Pancreas (tissue), 10 donors: ENCODE measurements around the gene NCAPD3. TPM values are rescaled to one million over a fixed set of nuclear protein-coding genes. Genes with fewer than 3 reads are reported as not detected.
"Not testable (repeated sequence)": the region's sequence is repeated elsewhere in the genome, so short reads cannot be mapped to it uniquely, and the experiment has no call there.

Source experiments
- ATAC-seq, 4 donors: fragments of 200-7000 bp; cut with Tn5 transposase; one replicate each; pipeline versions ENCODE4 v1.8.0 to v1.9.1; 2020; ENCODE audit warnings: mild to moderate bottlenecking in 4 of 4, moderate library complexity in 4 of 4
- DNase-seq, 6 donors: peaks; one replicate each; pipeline ENCODE4 v3.0.0-alpha.2; 2020
- FAIRE-seq: peaks from 2 replicates; lab custom pipeline; 2012; peaks lifted over from hg19 to GRCh38; lab: Jason Lieb, UNC
- H3K27ac ChIP-seq, 4 donors: fragments of 200-600 bp; sonication (generic); 1 replicate in 3 of 4; 2 replicates in 1 of 4; pipeline versions ENCODE4 v1.5.0 to v1.8.0; 2020
- H3K27me3 ChIP-seq, 4 donors: fragments of 200-600 bp; one replicate each; pipeline ENCODE4 v1.8.0; 2021
- H3K36me3 ChIP-seq, 3 donors: fragments of 200-600 bp; sonication (generic) in 1 of 3; one replicate each; pipeline versions ENCODE4 v1.5.0 to v1.8.0; 2020 to 2021
- H3K4me1 ChIP-seq, 3 donors: fragments of 200-600 bp; one replicate each; pipeline ENCODE4 v1.8.0; 2021
- H3K4me3 ChIP-seq, 4 donors: fragments of 200-600 bp; sonication (generic) in 2 of 4; one replicate each; pipeline versions ENCODE4 v1.5.0 to v1.8.0; 2020 to 2021
- H3K9me3 ChIP-seq, 4 donors: fragments of 200-600 bp; one replicate each; pipeline ENCODE4 v1.8.0; 2021
- WGBS, 2 donors: extraction: QIAGEN DNeasy Blood & Tissue Kit; methylation state at CpG; one replicate each; pipeline ENCODE4 v1.1.7; 2013; 5-methylcytosine and 5-hydroxymethylcytosine counted together
- intact Hi-C, 3 donors: fragments of 100-400 bp; cut with DNase I; formaldehyde crosslinking; loops; one replicate each; pipeline versions ENCODE4 v1.11.1 to v1.14.2; 2022
- polyA plus RNA-seq, 2 donors: library from polyadenylated mRNA; stranded (reverse); fragments of 200-250 nt; gene quantifications; one replicate each; pipeline ENCODE4 v1.2.3, GENCODE V29; 2013
- total RNA-seq, 6 donors: library from RNA; stranded (reverse); fragmentation: NEBNext Ultra II Directional in 4 of 6; extraction: Animal tissue kit (Norgen Biotek cat#: 25700) in 4 of 6; gene quantifications; one replicate each; pipeline versions ENCODE4 v1.2.1 to v1.2.4, GENCODE V29; 2021 to 2023
- TF ChIP-seq, protein P1 (sequence below), 4 donors: fragments of 200-600 bp; sonication (generic) in 3 of 4; IDR thresholded peaks; one replicate each; pipeline versions ENCODE4 v1.5.0 to v1.8.0; 2021; ENCODE audit warnings: antibody characterized with exemption in 4 of 4
- donor health status: healthy with polysubstance abuse.
- donor health status: DM: no; HTN: no; CAD: no; lungs with moderate emphysema.
- donor health status: DM: no; HTN: no; CAD: no.
- donor health status: control.
- donor health status: control.
- donor health status: Bipolar disorder and iron deficiency.
- donor health status: DM: yes; HTN: yes; CAD: no.
- donor health status: DM: no; HTN: no; CAD: no.
- donor health status: DM: no; HTN: no; CAD: no.
- donor health status: DM: yes; HTN: yes; CAD: no.

Gene NCAPD3
- total and polyA plus RNA-seq, 8 donors, result 4.5 to 9.5 (median 6.2) TPM

DNA sequence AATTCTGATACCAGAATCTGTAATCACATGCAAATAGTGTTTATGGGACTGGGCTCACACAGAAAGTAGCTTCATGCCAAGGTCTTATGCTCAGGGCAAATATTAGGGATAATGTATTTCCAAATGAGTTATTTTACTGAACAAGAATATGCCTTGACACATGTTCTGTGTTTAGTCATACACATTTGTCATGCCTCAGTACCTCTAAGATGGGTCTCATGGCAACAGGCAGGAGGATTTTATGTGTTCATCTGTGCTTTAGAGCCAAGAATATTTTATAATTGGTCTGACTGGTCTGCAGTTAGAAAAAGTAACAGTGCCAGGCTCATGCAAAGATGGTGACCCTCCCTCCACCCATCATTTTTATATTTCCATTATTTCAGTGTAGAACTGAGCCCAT lies 105.8 kb downstream of the NCAPD3 start:
- H3K9me3 ChIP-seq, result no peaks in the 10 kb centered on the region
- intact Hi-C loops, result no loop called here
- FAIRE-seq (no peak), DNase-seq (no peak), ATAC-seq (peak in 2 of 4 donors; percentile 68 to 70)
- H3K4me1 ChIP-seq, result no peaks in the 10 kb centered on the region
- TF ChIP-seq, protein P1, sequence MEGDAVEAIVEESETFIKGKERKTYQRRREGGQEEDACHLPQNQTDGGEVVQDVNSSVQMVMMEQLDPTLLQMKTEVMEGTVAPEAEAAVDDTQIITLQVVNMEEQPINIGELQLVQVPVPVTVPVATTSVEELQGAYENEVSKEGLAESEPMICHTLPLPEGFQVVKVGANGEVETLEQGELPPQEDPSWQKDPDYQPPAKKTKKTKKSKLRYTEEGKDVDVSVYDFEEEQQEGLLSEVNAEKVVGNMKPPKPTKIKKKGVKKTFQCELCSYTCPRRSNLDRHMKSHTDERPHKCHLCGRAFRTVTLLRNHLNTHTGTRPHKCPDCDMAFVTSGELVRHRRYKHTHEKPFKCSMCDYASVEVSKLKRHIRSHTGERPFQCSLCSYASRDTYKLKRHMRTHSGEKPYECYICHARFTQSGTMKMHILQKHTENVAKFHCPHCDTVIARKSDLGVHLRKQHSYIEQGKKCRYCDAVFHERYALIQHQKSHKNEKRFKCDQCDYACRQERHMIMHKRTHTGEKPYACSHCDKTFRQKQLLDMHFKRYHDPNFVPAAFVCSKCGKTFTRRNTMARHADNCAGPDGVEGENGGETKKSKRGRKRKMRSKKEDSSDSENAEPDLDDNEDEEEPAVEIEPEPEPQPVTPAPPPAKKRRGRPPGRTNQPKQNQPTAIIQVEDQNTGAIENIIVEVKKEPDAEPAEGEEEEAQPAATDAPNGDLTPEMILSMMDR (IDR thresholded peaks at IDR 0.05), result no peak
- H3K27me3 ChIP-seq, result no peaks in the 10 kb centered on the region
- no peaks in the 10 kb centered on the region for H3K36me3 ChIP-seq
- H3K4me3 ChIP-seq, result no peak overlapping the region
- no peak overlapping the region for H3K27ac ChIP-seq

DNA sequence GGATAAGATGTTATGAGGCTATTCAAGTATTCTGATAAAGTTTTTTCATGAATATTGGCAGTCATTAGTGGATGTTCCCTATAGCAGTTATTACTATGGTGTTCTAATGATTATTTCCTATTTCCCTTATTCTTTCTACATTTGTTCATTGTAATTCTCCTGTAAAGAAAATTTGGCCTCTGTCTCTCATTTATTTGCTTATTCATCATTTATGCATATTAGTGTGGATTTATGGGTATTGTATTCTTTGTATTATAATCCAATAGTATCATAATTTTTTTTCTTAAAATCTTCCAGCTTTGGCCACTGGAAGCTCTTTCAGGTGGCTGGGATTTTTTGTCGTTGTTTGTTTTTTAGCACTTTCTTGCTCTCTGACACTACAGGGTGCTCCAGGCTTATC lies 107.6 kb downstream of the NCAPD3 start:
- Histone ChIP-seq H3K36me3 (no peaks in the 10 kb centered on the region), H3K4me3 (no peak overlapping the region), H3K9me3 (no peaks in the 10 kb centered on the region), H3K27me3 (no peaks in the 10 kb centered on the region), H3K27ac (no peak overlapping the region), H3K4me1 (no peaks in the 10 kb centered on the region)
- DNase-seq, result no peak
- no peak for ATAC-seq
- intact Hi-C loops, result no loop called here
- WGBS, 2 donors, result 70 to 83% methylated on average over 1 of the region's 1 CpG
- no peak for FAIRE-seq
- TF ChIP-seq, protein P1 (IDR thresholded peaks at IDR 0.05), result no peak

- H3K4me1 ChIP-seq, FAIRE-seq, H3K36me3 ChIP-seq, H3K4me3 ChIP-seq, intact Hi-C loops, H3K9me3 ChIP-seq, DNase-seq, ATAC-seq, H3K27me3 ChIP-seq, H3K27ac ChIP-seq: not testable (repeated sequence)
- WGBS, 2 donors, result 94 to 100% methylated on average over 1 of the region's 1 CpG
Observed at GRCh38 chr11:134113787-134114186, 110.0 kb downstream of the NCAPD3 start.

GRCh38 chr11:134110252-134110815 lies 113.4 kb downstream of the NCAPD3 start:
- no peak for DNase-seq
- Histone ChIP-seq H3K27ac (no peak overlapping the region), H3K4me1 (no peaks in the 10 kb centered on the region), H3K27me3 (no peaks in the 10 kb centered on the region), H3K4me3 (no peak overlapping the region), H3K9me3 (no peaks in the 10 kb centered on the region), H3K36me3 (no peaks in the 10 kb centered on the region)
- intact Hi-C loops, result no loop called here
- TF ChIP-seq, protein P1 (IDR thresholded peaks at IDR 0.05), result no peak
- FAIRE-seq, result no peak
- 73 to 89% methylated on average over 5 of the region's 5 CpGs for WGBS, 2 donors
- no peak for ATAC-seq

Other genes with a start within 250 kb of the NCAPD3 start
- 1 to 10 TPM; 1.7 to 9.6 (median 4.2) TPM for gene JAM3, start 154.9 kb downstream of the NCAPD3 start, total RNA-seq
- 10 to 100 TPM in 1 of 2 donors, 1 to 10 TPM in 1; 3.0 to 11.0 TPM for gene JAM3, start 154.9 kb downstream of the NCAPD3 start, polyA plus RNA-seq
- 10 to 100 TPM; 21.6 to 30.1 (median 26.5) TPM for gene VPS26B, start 704 bp upstream of the NCAPD3 start, total RNA-seq
- 10 to 100 TPM; 18.1 to 30.3 TPM for gene VPS26B, start 704 bp upstream of the NCAPD3 start, polyA plus RNA-seq
- gene THYN1, start 29.4 kb upstream of the NCAPD3 start, total RNA-seq, result 10 to 100 TPM; 10.3 to 21.8 (median 14.6) TPM
- gene THYN1, start 29.4 kb upstream of the NCAPD3 start, polyA plus RNA-seq, result 10 to 100 TPM; 26.3 to 50.0 TPM
- gene ACAD8, start 29.6 kb upstream of the NCAPD3 start, total RNA-seq, result 10 to 100 TPM; 15.9 to 22.2 (median 16.4) TPM
- gene ACAD8, start 29.6 kb upstream of the NCAPD3 start, polyA plus RNA-seq, result 10 to 100 TPM; 32.7 to 38.5 TPM
- gene GLB1L3, start 52.4 kb upstream of the NCAPD3 start, total RNA-seq, result under 1 TPM in 2 of 6 donors, not detected in 4; 0.12 to 0.13 TPM
- gene GLB1L3, start 52.4 kb upstream of the NCAPD3 start, polyA plus RNA-seq, result under 1 TPM; 0.15 to 0.38 TPM
- gene GLB1L2, start 108.0 kb upstream of the NCAPD3 start, total RNA-seq, result 1 to 10 TPM; 4.2 to 8.5 (median 6.4) TPM
- 10 to 100 TPM in 1 of 2 donors, 1 to 10 TPM in 1; 6.9 to 10.1 TPM for gene GLB1L2, start 108.0 kb upstream of the NCAPD3 start, polyA plus RNA-seq
- gene B3GAT1, start 188.3 kb upstream of the NCAPD3 start, total RNA-seq, result under 1 TPM; 0.08 to 0.34 (median 0.14) TPM
- 1 to 10 TPM in 1 of 2 donors, under 1 TPM in 1; 0.49 to 1.3 TPM for gene B3GAT1, start 188.3 kb upstream of the NCAPD3 start, polyA plus RNA-seq